ENCODE data around the gene ABHD14A. TPM values are rescaled to one million over a fixed set of nuclear protein-coding genes. Genes with fewer than 3 reads are reported as not detected.
"Not testable (repeated sequence)": the region's sequence is repeated elsewhere in the genome, so short reads cannot be mapped to it uniquely, and the experiment has no call there.

The ABHD14A gene
- polyA plus RNA-seq (ENCODE audit: insufficient read length in 3 of 3): 10 to 100 TPM; 21.0 to 26.1 (median 26.0) TPM

DNA sequence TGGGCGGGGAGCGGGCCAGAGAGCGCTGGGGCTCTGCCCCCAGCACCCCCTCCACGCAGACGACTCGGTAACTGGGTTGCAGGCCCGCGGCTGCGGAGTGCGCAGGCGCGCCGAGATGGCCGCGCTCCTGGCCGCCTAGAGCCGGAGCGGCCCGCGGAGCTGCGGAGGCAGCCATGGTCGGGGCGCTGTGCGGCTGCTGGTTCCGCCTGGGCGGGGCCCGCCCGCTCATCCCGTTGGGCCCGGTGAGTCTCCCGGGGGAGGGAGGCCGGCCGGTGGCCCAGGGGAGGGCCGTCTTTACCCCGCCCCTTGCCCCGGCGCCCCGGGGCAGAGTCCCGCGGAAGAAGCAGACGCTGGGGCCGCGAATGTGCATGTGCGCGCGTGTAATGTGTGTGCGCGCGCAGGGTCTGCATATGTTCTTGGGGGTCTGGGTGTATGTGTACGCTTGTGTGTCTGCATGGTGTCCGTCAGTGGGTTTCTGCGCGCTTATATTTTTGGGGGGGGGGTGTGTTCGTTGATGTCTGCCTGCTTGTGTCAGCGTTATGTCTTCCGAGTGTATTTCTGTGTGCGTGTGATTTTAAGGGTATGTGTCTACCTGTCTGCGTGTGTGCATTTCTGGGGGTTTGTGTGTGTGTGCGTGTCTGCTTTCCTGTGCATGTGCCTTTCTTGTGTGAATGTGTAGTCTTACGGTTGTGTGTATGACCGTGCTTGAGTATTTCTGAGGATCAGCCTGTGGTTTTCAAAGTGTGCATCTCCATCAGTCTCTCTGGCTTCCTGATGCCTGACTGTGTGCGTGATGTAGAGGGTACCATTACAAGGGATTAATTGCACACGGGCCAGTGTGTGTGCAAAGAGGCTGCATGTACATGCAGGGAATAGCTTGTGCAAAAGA lies at the start of gene ABHD14A:
Gene ABHD14A, plus strand, starts transcription at position 102 of the 889 bp plus-strand sequence. Its CDS starts 72 bp downstream, at position 174.
- no peak for DNase-seq (ENCODE audit: low read depth in 3 of 3, low spot score in 2 of 3)

GRCh38 chr3:51927061-51927977 lies 47.5 kb upstream of the ABHD14A start:
- no peak for DNase-seq (ENCODE audit: low read depth in 3 of 3, low spot score in 2 of 3)

- DNase-seq (ENCODE audit: low read depth in 3 of 3, low spot score in 2 of 3): no peak
Observed at GRCh38 chr3:51928438-51928837, 46.4 kb upstream of the ABHD14A start.

DNA sequence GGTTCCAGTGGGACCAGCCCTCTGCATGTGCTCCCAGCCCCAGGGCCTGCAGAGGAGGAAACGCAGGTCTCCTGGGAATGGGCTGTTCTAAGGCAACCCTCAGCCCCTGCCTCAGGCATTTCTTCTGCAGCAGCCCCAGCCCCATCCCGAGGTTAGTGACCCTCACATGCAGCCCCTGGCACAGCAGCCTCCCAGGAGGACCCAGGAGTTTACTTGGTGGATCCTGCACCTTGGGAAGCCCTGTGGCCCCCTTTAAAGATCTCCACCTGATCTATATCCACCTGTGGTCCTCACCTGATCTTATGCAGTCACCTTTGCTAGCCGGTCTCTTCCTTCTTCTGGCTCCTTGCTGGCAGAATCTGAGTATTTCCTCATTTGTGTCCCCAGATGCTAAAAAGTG lies 45.9 kb upstream of the ABHD14A start:
- not testable (repeated sequence) for DNase-seq (ENCODE audit: low read depth in 3 of 3, low spot score in 2 of 3)

GRCh38 chr3:51929420-51930003 lies 45.4 kb upstream of the ABHD14A start:
- no peak for DNase-seq (ENCODE audit: low read depth in 3 of 3, low spot score in 2 of 3)

GRCh38 chr3:51930439-51930838 lies 44.4 kb upstream of the ABHD14A start:
- no peak for DNase-seq (ENCODE audit: low read depth in 3 of 3, low spot score in 2 of 3)

GRCh38 chr3:51931756-51932155 lies 43.1 kb upstream of the ABHD14A start:
- no peak for DNase-seq (ENCODE audit: low read depth in 3 of 3, low spot score in 2 of 3)

GRCh38 chr3:51932471-51933370 lies 42.1 kb upstream of the ABHD14A start:
- DNase-seq (ENCODE audit: low read depth in 3 of 3, low spot score in 2 of 3): no peak

GRCh38 chr3:51933471-51934138 lies 41.3 kb upstream of the ABHD14A start:
- DNase-seq (ENCODE audit: low read depth in 3 of 3, low spot score in 2 of 3): no peak

DNA sequence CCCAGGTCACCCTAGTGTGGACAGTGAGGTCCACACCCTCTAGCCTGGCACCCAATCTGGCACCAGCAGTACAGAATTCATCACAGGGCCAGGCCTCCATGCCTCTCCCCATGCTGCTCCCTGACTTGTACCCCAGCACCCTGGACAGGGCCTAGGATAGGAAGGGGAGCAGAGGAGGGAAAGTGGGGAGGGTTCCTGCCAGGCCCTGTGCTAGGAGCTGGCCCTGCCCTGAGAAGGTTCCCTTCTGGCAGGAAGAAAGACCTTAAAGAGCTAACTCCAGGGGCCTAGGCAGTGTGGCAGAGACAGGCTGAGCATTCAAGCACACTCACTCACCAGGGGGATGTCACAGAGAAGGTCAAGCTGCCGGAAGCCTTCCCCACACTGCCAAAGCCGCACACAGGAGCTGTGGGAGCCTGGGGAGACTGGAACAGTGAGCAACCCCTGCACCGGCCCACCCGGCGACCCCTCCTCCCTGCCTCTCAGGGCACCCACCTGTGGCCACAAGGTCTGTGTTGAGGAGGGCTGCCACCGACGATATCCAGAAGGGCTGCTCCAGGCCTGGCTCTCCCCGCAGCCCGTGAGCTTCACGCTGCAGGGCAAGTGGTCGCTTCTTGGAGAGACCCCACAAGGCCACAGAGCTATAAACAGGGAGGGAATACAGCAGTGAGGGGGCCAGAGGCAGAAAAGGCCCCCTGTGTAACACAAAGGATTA lies 40.6 kb upstream of the ABHD14A start:
- no peak for DNase-seq (ENCODE audit: low read depth in 3 of 3, low spot score in 2 of 3)

- no peak for DNase-seq (ENCODE audit: low read depth in 3 of 3, low spot score in 2 of 3)
Observed at GRCh38 chr3:51934991-51935885, 39.6 kb upstream of the ABHD14A start.

- no peak for DNase-seq (ENCODE audit: low read depth in 3 of 3, low spot score in 2 of 3)
Observed at GRCh38 chr3:51935886-51936755, 38.7 kb upstream of the ABHD14A start.

GRCh38 chr3:51937014-51937413 lies 37.9 kb upstream of the ABHD14A start:
- DNase-seq (ENCODE audit: low read depth in 3 of 3, low spot score in 2 of 3): no peak

GRCh38 chr3:51937611-51938450 lies 37.0 kb upstream of the ABHD14A start:
- no peak for DNase-seq (ENCODE audit: low read depth in 3 of 3, low spot score in 2 of 3)

DNA sequence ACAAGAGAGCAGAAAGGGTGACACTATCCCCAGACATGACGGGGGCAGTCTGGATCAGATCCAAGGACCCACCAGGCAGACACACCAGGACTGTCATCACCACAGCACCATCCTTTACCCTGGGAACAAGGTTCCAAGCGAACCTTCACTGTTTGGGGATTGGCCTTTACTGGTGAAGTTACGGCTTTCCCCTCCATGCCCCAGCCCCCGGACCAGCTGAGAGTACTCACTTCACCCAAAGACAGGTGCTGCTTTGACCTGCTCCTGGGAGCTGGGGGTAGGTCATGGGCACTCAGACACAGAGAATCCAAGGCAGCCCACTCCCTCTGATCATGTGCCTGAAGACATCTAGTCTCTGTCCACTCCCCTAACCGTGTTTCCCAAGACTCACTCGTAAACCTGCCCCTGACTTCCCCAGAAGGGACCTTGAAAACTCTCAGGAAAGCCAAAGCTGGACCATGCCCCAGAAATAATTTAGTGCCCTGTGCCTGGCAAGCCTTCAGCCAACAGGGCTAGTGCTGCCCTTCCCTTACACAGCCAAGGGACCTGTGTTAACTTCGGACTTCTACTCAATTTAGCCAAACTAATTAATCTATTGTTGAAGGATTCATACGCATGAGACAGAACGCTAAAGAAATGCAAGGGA lies 36.0 kb upstream of the ABHD14A start:
- no peak for DNase-seq (ENCODE audit: low read depth in 3 of 3, low spot score in 2 of 3)
